ENCODE results near the gene PKNOX2.

Gene PKNOX2

GRCh38 chr11:125153837-125154236, 10.7 kb upstream of the PKNOX2 start:
- no peak for TF ChIP-seq CTCF (IDR thresholded peaks at IDR 0.05; ENCODE audit: low read depth, low read length)
- no peak overlapping the region for H3K4me3 ChIP-seq (replicated peaks in 1 of 2; ENCODE audit: low read depth in 2 of 2, low read length in 2 of 2)
- no peak for DNase-seq (ENCODE audit: low read depth in 2 of 2)

GRCh38 chr11:125154378-125155099, 10.0 kb upstream of the PKNOX2 start:
- no peak overlapping the region for H3K4me3 ChIP-seq (replicated peaks in 1 of 2; ENCODE audit: low read depth in 2 of 2, low read length in 2 of 2)
- DNase-seq (ENCODE audit: low read depth in 2 of 2): no peak
- TF ChIP-seq CTCF (IDR thresholded peaks at IDR 0.05; ENCODE audit: low read depth, low read length): no peak

GRCh38 chr11:125155100-125155444, 9.5 kb upstream of the PKNOX2 start:
- no peak for TF ChIP-seq CTCF (IDR thresholded peaks at IDR 0.05; ENCODE audit: low read depth, low read length)
- DNase-seq (ENCODE audit: low read depth in 2 of 2): no peak
- no peak overlapping the region for H3K4me3 ChIP-seq (replicated peaks in 1 of 2; ENCODE audit: low read depth in 2 of 2, low read length in 2 of 2)

- H3K4me3 ChIP-seq (replicated peaks in 1 of 2; ENCODE audit: low read depth in 2 of 2, low read length in 2 of 2): no peak overlapping the region
- TF ChIP-seq CTCF (IDR thresholded peaks at IDR 0.05; ENCODE audit: low read depth, low read length): no peak
- DNase-seq (ENCODE audit: low read depth in 2 of 2): no peak
Observed at GRCh38 chr11:125155767-125156166, 8.8 kb upstream of the PKNOX2 start.

GRCh38 chr11:125156346-125157117, 8.0 kb upstream of the PKNOX2 start:
- no peak for DNase-seq (ENCODE audit: low read depth in 2 of 2)
- no peak overlapping the region for H3K4me3 ChIP-seq (replicated peaks in 1 of 2; ENCODE audit: low read depth in 2 of 2, low read length in 2 of 2)
- TF ChIP-seq CTCF (IDR thresholded peaks at IDR 0.05; ENCODE audit: low read depth, low read length): no peak

GRCh38 chr11:125157118-125157733, 7.3 kb upstream of the PKNOX2 start:
- no peak overlapping the region for H3K4me3 ChIP-seq (replicated peaks in 1 of 2; ENCODE audit: low read depth in 2 of 2, low read length in 2 of 2)
- DNase-seq (ENCODE audit: low read depth in 2 of 2): no peak

More at GRCh38 chr11:125157118-125157733, 7.3 kb upstream of the PKNOX2 start:
- no peak for TF ChIP-seq CTCF (IDR thresholded peaks at IDR 0.05; ENCODE audit: low read depth, low read length)

Data from cardiac fibroblast (primary cell).